ENCODE measurements around the gene FBXL2. TPM values are rescaled to one million over a fixed set of nuclear protein-coding genes. Genes with fewer than 3 reads are reported as not detected.

The FBXL2 gene
- polyA plus RNA-seq, 2 of the 4 experiments (the other 2 are of a cell fraction): 6.9 to 15.7 TPM

DNA sequence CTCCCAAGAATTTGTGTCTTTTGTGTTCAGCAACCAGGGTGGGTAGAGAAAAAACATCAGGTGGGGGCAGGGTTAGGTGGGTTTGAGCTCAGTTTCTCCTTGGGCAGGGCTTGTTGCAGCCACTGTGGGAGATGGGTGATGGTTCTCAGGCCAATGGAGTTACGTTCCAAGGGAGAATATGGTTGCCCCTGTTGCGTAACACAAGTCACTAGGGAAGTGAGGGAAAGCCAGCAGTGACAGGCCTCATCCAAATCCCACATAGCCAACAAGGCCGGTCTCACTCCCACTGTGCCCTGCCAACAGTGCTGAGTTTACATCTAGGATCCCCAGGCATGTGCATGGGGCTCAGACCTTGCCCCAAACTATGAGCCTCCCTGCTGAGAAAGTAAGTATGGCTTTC, 7.9 kb upstream of the FBXL2 start (continued):
- no peak for TF ChIP-seq NFE2L2 (conservative IDR thresholded peaks at IDR 0.05; ENCODE audit: low read length)
- TF ChIP-seq, protein P1, sequence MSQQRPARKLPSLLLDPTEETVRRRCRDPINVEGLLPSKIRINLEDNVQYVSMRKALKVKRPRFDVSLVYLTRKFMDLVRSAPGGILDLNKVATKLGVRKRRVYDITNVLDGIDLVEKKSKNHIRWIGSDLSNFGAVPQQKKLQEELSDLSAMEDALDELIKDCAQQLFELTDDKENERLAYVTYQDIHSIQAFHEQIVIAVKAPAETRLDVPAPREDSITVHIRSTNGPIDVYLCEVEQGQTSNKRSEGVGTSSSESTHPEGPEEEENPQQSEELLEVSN (IDR thresholded peaks at IDR 0.05; ENCODE audit: borderline replicate concordance, low read depth): no peak
- no peak for TF ChIP-seq FOXS1 (CRISPR knock-in tag; IDR thresholded peaks at IDR 0.05)

DNA sequence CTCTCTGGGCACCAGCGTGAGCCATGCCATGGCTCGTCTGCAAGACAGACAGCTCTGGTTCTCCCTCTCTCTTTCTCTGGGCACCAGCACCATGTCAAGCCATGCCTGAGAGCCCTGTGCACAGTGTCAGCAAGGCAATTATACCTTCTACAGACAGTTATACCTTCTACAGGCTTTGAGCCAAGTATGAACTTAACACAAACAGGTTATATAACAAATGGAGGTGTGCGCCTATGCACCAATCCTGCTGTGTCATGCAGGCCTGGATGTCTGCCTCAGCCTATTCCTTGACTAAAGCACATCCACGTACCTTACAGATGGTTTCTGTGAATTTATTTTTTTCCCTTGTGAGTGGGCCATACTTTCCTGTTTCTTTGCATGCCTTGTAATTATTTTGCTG, 5.9 kb upstream of the FBXL2 start:
- DNase-seq (ENCODE audit: low read depth in 1 of 2, low spot score in 1 of 2) (no peak), ATAC-seq (no peak), FAIRE-seq (no peak)
- TF ChIP-seq FOSL2 (IDR thresholded peaks at IDR 0.05): no peak
- TF ChIP-seq FOSL2 (CRISPR knock-in tag; IDR thresholded peaks at IDR 0.05): no peak
- TF ChIP-seq, protein P2, sequence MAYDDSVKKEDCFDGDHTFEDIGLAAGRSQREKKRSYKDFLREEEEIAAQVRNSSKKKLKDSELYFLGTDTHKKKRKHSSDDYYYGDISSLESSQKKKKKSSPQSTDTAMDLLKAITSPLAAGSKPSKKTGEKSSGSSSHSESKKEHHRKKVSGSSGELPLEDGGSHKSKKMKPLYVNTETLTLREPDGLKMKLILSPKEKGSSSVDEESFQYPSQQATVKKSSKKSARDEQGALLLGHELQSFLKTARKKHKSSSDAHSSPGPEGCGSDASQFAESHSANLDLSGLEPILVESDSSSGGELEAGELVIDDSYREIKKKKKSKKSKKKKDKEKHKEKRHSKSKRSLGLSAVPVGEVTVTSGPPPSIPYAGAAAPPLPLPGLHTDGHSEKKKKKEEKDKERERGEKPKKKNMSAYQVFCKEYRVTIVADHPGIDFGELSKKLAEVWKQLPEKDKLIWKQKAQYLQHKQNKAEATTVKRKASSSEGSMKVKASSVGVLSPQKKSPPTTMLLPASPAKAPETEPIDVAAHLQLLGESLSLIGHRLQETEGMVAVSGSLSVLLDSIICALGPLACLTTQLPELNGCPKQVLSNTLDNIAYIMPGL (CRISPR knock-in tag; IDR thresholded peaks at IDR 0.05; ENCODE audit: borderline replicate concordance): no peak
- TF ChIP-seq HOXA7 (CRISPR knock-in tag; IDR thresholded peaks at IDR 0.05): no peak
- no peak for TF ChIP-seq NPAS2 (CRISPR knock-in tag; IDR thresholded peaks at IDR 0.05; ENCODE audit: borderline replicate concordance)
- TF ChIP-seq FOXS1 (CRISPR knock-in tag; IDR thresholded peaks at IDR 0.05): no peak
- no peak for TF ChIP-seq CBX2 (IDR thresholded peaks at IDR 0.05; ENCODE audit: borderline replicate concordance, low read depth)
- TF ChIP-seq, protein P3, sequence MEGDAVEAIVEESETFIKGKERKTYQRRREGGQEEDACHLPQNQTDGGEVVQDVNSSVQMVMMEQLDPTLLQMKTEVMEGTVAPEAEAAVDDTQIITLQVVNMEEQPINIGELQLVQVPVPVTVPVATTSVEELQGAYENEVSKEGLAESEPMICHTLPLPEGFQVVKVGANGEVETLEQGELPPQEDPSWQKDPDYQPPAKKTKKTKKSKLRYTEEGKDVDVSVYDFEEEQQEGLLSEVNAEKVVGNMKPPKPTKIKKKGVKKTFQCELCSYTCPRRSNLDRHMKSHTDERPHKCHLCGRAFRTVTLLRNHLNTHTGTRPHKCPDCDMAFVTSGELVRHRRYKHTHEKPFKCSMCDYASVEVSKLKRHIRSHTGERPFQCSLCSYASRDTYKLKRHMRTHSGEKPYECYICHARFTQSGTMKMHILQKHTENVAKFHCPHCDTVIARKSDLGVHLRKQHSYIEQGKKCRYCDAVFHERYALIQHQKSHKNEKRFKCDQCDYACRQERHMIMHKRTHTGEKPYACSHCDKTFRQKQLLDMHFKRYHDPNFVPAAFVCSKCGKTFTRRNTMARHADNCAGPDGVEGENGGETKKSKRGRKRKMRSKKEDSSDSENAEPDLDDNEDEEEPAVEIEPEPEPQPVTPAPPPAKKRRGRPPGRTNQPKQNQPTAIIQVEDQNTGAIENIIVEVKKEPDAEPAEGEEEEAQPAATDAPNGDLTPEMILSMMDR (IDR thresholded peaks at IDR 0.05): no peak
- TF ChIP-seq TFCP2L1 (CRISPR knock-in tag; IDR thresholded peaks at IDR 0.05): no peak
- no peak for TF ChIP-seq MAFK (IDR thresholded peaks at IDR 0.05; ENCODE audit: partially characterized antibody)
- no peak for TF ChIP-seq CHD4 (IDR thresholded peaks at IDR 0.05; ENCODE audit: borderline replicate concordance)
- TF ChIP-seq SREBF2 (IDR thresholded peaks at IDR 0.05): no peak
- TF ChIP-seq PHF8 (IDR thresholded peaks at IDR 0.05; ENCODE audit: borderline replicate concordance, low read depth): no peak
- no peak for TF ChIP-seq HDAC2 (IDR thresholded peaks at IDR 0.05)
- Histone ChIP-seq H3K9me3 (0 out of 3 replicates have a peak, but pooled peaks cover 4% of the 10 kb centered on the region), H3K4me2 (no peak overlapping the region), H3K27ac (no peak overlapping the region), H3K4me1 (no peaks in the 10 kb centered on the region), H3K4me3 (no peak overlapping the region)
- ChIA-PET CTCF (interaction anchor here (0.8 to 1.6 kb wide), 3 partner anchors 19 to 140 kb away, joined by 3 to 4 read pairs (median 3); no protein-coding TSS in a partner anchor), POLR2A (no interaction called here)
- 85% methylated on average over 4 of the region's 4 CpGs for WGBS (ENCODE audit: missing lambda C conversion rate)

DNA sequence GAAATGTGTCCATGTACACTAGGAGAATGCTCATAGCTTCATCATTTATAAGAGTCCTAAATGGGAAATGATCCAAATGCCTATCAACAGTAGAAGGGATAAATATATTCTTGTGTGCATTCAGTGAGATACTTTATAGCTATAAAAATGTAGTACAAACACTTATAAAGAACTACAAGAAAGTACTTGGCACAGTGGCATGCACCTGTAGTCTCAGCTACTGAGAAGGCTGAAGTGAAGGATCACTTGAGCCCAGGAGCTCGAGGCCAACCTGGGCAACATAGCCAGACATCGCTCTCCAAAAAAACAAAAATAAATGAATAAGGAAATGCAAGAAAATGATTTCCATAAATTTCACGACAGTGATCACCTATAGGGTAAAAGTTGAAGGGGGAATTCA, 3.6 kb upstream of the FBXL2 start:
- FAIRE-seq (no peak), DNase-seq (ENCODE audit: low read depth in 1 of 2, low spot score in 1 of 2) (no peak), ATAC-seq (no peak)
- 57% methylated on average over 3 of the region's 3 CpGs for WGBS (ENCODE audit: missing lambda C conversion rate)
- POLR2A ChIA-PET: no interaction called here
- Histone ChIP-seq H3K4me2 (no peak overlapping the region), H3K4me3 (no peak overlapping the region), H3K4me1 (peaks cover 6% of the 10 kb centered on the region; the same call in 2 of the 3 replicates), H3K9me3 (0 out of 3 replicates have a peak, but pooled peaks cover 4% of the 10 kb centered on the region), H3K27ac (no peak overlapping the region)
- CTCF ChIA-PET: interaction anchor here (0.8 to 1.6 kb wide), 2 partner anchors 20 to 99 kb away, joined by 3 to 5 read pairs; no protein-coding TSS in a partner anchor
- no peak for TF ChIP-seq ZFP36 (IDR thresholded peaks at IDR 0.05; ENCODE audit: borderline replicate concordance, partially characterized antibody)
- TF ChIP-seq MAFK (IDR thresholded peaks at IDR 0.05; ENCODE audit: partially characterized antibody): no peak
- TF ChIP-seq ESRRA (IDR thresholded peaks at IDR 0.05; ENCODE audit: borderline replicate concordance, low read length): no peak
- TF ChIP-seq, protein P4, sequence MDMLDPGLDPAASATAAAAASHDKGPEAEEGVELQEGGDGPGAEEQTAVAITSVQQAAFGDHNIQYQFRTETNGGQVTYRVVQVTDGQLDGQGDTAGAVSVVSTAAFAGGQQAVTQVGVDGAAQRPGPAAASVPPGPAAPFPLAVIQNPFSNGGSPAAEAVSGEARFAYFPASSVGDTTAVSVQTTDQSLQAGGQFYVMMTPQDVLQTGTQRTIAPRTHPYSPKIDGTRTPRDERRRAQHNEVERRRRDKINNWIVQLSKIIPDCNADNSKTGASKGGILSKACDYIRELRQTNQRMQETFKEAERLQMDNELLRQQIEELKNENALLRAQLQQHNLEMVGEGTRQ (IDR thresholded peaks at IDR 0.05): no peak
- TF ChIP-seq TP53 (CRISPR knock-in tag; IDR thresholded peaks at IDR 0.05): no peak
- TF ChIP-seq, protein P1 (IDR thresholded peaks at IDR 0.05; ENCODE audit: borderline replicate concordance, low read depth): no peak
- TF ChIP-seq, protein P5, sequence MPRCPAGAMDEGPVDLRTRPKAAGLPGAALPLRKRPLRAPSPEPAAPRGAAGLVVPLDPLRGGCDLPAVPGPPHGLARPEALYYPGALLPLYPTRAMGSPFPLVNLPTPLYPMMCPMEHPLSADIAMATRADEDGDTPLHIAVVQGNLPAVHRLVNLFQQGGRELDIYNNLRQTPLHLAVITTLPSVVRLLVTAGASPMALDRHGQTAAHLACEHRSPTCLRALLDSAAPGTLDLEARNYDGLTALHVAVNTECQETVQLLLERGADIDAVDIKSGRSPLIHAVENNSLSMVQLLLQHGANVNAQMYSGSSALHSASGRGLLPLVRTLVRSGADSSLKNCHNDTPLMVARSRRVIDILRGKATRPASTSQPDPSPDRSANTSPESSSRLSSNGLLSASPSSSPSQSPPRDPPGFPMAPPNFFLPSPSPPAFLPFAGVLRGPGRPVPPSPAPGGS (IDR thresholded peaks at IDR 0.05): no peak
- no peak for TF ChIP-seq EHMT2 (IDR thresholded peaks at IDR 0.05; ENCODE audit: low read depth)
- TF ChIP-seq BHLHE40 (IDR thresholded peaks at IDR 0.05; ENCODE audit: low read depth, low read length): no peak
